SK-N-SH treated with all-trans-retinoic acid at 6 μM for 48 hours (cell line): ENCODE data around the gene ECHS1.
"Not testable (repeated sequence)": the region's sequence is repeated elsewhere in the genome, so short reads cannot be mapped to it uniquely, and the experiment has no call there.

Source experiments
- ATAC-seq: fragments of 200-7000 bp; cut with Tn5 transposase; 3 replicates; pipeline ENCODE4 v1.9.1; 2020; ENCODE audit warnings: mild to moderate bottlenecking, moderate library complexity
- ARNTL ChIP-seq: fragments of 450-650 bp; formaldehyde crosslinking; IDR thresholded peaks from 2 replicates; pipeline ENCODE4 v1.5.0; 2020; ENCODE audit warnings: low read depth, mild to moderate bottlenecking, moderate library complexity, borderline replicate concordance
- BACH2 ChIP-seq: fragments of 250-450 bp; sonication (Bioruptor Pico); IDR thresholded peaks from 2 replicates; pipeline ENCODE4 v1.9.0; 2021; ENCODE audit warnings: mild to moderate bottlenecking, borderline replicate concordance
- CSDC2 ChIP-seq: fragments of 250-450 bp; sonication (Bioruptor Pico); IDR thresholded peaks from 2 replicates; pipeline ENCODE4 v1.5.0; 2020; ENCODE audit warnings: mild to moderate bottlenecking, moderate library complexity
- ESRRG ChIP-seq: fragments of 250-450 bp; sonication (Bioruptor Pico); IDR thresholded peaks from 2 replicates; pipeline ENCODE4 v1.6.1; 2021; ENCODE audit warnings: mild to moderate bottlenecking
- GLIS3 ChIP-seq: fragments of 250-450 bp; sonication (Bioruptor Pico); IDR thresholded peaks from 2 replicates; pipeline ENCODE4 v1.5.0; 2020; ENCODE audit warnings: mild to moderate bottlenecking, moderate library complexity
- ISL1 ChIP-seq: fragments of 250-450 bp; sonication (Bioruptor Pico); IDR thresholded peaks from 2 replicates; pipeline ENCODE4 v2.1.2; 2022; ENCODE audit warnings: mild to moderate bottlenecking, moderate library complexity
- OSR1 ChIP-seq: fragments of 250-450 bp; sonication (Bioruptor Pico); IDR thresholded peaks from 2 replicates; pipeline ENCODE4 v1.8.0; 2022; ENCODE audit warnings: moderate library complexity, mild to moderate bottlenecking, inconsistent platforms
- PPARA ChIP-seq: fragments of 250-450 bp; sonication (Bioruptor Pico); IDR thresholded peaks from 2 replicates; pipeline ENCODE4 v1.5.0; 2020; ENCODE audit warnings: mild to moderate bottlenecking, borderline replicate concordance
- RARB ChIP-seq: fragments of 250-450 bp; sonication (Bioruptor Pico); IDR thresholded peaks from 2 replicates; pipeline ENCODE4 v1.8.0; 2021; ENCODE audit warnings: mild to moderate bottlenecking, moderate library complexity
- SNAI2 ChIP-seq: fragments of 250-450 bp; sonication (Bioruptor Pico); IDR thresholded peaks from 2 replicates; pipeline ENCODE4 v1.5.0; 2020; ENCODE audit warnings: mild to moderate bottlenecking, moderate library complexity
- TCF4 ChIP-seq: fragments of 250-450 bp; sonication (Bioruptor Pico); IDR thresholded peaks from 2 replicates; pipeline ENCODE4 v1.8.0; 2021; ENCODE audit warnings: mild to moderate bottlenecking, moderate library complexity, borderline replicate concordance
- TOX ChIP-seq: fragments of 250-450 bp; sonication (Bioruptor Pico); IDR thresholded peaks from 2 replicates; pipeline ENCODE4 v1.8.0; 2021; ENCODE audit warnings: mild to moderate bottlenecking, moderate library complexity, borderline replicate concordance
- ZC3H10 ChIP-seq: fragments of 250-450 bp; sonication (Bioruptor Pico); IDR thresholded peaks from 2 replicates; pipeline ENCODE4 v1.5.1; 2021; ENCODE audit warnings: mild to moderate bottlenecking, moderate library complexity
- ZFP3 ChIP-seq: fragments of 250-450 bp; sonication (Bioruptor Pico); IDR thresholded peaks from 2 replicates; pipeline ENCODE4 v1.5.0; 2020; ENCODE audit warnings: mild to moderate bottlenecking, moderate library complexity
- ZFP30 ChIP-seq: fragments of 450-650 bp; formaldehyde crosslinking; IDR thresholded peaks from 2 replicates; pipeline ENCODE4 v1.5.0; 2022; ENCODE audit warnings: mild to moderate bottlenecking, moderate library complexity
- ZNF565 ChIP-seq: fragments of 450-650 bp; formaldehyde crosslinking; conservative IDR thresholded peaks from 2 replicates; pipeline ENCODE4 v1.5.0; 2020; ENCODE audit warnings: low read depth, mild to moderate bottlenecking, moderate library complexity
- ZNF70 ChIP-seq: fragments of 450-650 bp; formaldehyde crosslinking; IDR thresholded peaks from 2 replicates; pipeline ENCODE4 v1.5.0; 2020; ENCODE audit warnings: mild to moderate bottlenecking, moderate library complexity
- ZNF8 ChIP-seq: fragments of 450-650 bp; formaldehyde crosslinking; IDR thresholded peaks from 2 replicates; pipeline ENCODE4 v1.5.0; 2020; ENCODE audit warnings: mild to moderate bottlenecking, moderate library complexity
- TF ChIP-seq, protein P1 (sequence below): fragments of 250-450 bp; sonication (Bioruptor Pico); IDR thresholded peaks from 2 replicates; pipeline ENCODE4 v1.5.0; 2020; ENCODE audit warnings: mild to moderate bottlenecking, moderate library complexity
- TF ChIP-seq, protein P2 (sequence below): fragments of 250-450 bp; sonication (Bioruptor Pico); IDR thresholded peaks from 2 replicates; pipeline ENCODE4 v1.5.1; 2020; ENCODE audit warnings: low read depth, mild to moderate bottlenecking, moderate library complexity
- TF ChIP-seq, protein P3 (sequence below): fragments of 250-450 bp; sonication (Bioruptor Pico); IDR thresholded peaks from 2 replicates; pipeline ENCODE4 v1.8.0; 2021; ENCODE audit warnings: low read depth, mild to moderate bottlenecking, moderate library complexity, borderline replicate concordance

Gene ECHS1

DNA sequence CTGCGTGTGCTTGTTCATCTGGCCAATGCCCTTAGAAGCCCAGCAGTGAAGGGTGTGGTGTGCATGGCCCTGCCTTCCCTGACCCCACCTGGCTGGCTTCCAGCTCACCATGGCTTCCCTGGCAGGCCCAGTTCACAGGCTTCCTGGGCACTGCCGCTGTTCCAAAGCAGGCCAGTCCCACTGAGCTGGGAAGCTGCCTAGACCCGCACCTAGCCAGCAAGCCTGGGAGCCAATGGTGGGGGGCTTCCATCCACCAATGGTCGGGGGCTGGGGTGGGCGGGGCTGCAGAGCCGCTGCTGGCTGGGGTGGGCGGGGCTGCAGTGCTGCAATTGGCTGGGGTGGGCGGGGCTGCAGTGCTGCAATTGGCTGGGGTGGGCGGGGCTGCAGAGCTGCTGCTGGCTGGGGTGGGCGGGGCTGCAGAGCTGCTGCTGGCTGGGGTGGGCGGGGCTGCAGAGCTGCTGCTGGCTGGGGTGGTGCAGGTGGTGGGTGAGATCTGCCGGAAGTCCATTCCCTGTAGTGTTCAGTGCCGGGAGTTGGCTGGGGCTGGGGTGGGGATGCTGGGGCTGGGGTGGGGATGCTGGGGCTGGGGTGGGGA is 48.9 kb downstream of the ECHS1 start (continued):
- TF ChIP-seq, protein P1, sequence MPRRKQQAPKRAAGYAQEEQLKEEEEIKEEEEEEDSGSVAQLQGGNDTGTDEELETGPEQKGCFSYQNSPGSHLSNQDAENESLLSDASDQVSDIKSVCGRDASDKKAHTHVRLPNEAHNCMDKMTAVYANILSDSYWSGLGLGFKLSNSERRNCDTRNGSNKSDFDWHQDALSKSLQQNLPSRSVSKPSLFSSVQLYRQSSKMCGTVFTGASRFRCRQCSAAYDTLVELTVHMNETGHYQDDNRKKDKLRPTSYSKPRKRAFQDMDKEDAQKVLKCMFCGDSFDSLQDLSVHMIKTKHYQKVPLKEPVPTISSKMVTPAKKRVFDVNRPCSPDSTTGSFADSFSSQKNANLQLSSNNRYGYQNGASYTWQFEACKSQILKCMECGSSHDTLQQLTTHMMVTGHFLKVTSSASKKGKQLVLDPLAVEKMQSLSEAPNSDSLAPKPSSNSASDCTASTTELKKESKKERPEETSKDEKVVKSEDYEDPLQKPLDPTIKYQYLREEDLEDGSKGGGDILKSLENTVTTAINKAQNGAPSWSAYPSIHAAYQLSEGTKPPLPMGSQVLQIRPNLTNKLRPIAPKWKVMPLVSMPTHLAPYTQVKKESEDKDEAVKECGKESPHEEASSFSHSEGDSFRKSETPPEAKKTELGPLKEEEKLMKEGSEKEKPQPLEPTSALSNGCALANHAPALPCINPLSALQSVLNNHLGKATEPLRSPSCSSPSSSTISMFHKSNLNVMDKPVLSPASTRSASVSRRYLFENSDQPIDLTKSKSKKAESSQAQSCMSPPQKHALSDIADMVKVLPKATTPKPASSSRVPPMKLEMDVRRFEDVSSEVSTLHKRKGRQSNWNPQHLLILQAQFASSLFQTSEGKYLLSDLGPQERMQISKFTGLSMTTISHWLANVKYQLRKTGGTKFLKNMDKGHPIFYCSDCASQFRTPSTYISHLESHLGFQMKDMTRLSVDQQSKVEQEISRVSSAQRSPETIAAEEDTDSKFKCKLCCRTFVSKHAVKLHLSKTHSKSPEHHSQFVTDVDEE: no peak
- TF ChIP-seq, protein P2, sequence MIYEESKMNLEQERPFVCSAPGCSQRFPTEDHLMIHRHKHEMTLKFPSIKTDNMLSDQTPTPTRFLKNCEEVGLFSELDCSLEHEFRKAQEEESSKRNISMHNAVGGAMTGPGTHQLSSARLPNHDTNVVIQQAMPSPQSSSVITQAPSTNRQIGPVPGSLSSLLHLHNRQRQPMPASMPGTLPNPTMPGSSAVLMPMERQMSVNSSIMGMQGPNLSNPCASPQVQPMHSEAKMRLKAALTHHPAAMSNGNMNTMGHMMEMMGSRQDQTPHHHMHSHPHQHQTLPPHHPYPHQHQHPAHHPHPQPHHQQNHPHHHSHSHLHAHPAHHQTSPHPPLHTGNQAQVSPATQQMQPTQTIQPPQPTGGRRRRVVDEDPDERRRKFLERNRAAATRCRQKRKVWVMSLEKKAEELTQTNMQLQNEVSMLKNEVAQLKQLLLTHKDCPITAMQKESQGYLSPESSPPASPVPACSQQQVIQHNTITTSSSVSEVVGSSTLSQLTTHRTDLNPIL (CRISPR knock-in tag): no peak

DNA sequence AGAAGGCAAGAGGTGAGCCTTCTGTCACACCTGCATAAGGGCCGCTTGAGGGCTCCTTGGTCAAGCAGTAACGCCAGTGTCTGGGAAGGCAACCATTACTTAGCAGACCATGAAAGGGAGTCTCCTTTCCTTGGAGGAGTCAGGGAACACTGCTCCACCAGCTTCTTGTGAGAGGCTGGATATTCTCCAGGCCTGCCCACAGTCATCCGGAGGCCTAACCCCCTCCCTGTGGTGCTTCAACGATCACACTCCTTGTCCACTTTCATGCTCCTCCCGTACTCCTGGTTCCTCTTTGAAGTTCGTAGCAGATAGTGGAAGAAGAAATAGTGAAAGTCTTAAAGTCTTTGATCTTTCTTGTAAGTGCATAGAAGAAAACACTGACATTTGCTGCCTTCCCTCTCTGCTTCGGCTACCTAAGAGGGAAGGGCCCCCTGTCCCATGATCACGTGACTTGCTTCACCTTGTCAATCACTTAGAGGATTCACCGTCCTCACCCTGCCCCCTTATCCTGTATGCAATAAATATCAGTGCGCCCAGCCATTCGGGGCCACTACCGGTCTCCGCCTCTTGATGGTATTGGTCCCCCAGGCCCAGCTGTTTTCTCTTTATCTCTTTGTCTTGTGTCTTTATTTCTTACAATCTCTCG is 51.0 kb downstream of the ECHS1 start:
- not testable (repeated sequence) for ATAC-seq

DNA sequence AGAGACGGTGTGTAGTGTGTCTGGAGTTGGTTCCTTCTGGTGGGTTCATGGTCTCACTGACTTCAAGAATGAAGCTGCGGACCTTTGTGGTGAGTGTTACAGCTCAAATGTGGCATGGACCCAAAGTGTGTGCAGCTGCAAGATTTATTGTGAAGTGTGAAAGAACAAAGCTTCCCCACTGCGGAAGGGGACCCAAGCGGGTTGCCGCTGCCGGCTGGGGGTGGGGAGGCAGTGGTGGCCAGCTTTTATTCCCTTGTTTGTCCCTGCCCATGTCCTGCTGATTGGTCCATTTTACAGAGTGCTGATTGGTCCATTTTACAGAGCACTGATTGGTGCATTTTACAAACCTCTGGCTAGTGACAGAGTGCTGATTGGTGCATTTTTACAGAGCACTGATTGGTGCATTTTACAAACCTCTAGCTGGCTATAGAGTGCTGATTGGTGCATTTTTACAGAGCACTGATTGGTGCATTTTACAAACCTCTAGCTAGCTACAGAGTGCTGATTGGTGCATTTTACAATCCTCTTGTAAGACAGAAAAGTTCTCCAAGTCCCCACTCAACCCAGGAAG is 52.2 kb downstream of the ECHS1 start:
- not testable (repeated sequence) for ATAC-seq

DNA sequence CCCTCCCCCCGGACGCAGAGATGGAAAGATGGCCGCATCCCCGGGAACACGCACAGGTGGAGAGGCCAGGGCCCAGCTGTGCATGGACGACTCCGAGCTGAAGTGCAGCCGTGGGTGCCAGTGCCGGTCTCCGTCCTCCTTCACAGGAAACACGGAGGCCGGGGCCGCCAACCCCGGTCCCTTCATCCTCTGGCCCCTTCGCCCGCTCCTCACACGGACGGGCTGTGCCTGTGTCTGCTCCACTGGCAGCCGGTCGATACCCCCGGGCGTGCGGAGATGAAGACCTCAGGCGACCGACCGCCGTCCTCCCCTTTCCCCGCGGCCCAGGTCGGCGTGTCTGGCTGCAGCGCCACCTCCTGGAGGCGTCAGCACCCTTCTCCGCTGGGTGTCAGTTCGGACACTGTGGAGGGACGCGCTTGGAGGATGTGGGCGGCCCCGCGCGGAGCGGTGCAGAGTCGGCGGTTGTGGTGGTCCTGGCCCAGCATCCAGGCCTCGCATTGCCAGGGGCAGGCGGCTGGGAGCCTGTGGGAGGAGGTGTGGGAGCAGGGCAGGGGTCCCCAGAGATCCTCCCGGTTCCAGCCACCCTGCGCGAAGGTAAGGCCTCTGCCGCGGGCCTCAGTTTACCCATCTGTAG is 54.5 kb downstream of the ECHS1 start:
- ATAC-seq: peak; percentile 98

DNA sequence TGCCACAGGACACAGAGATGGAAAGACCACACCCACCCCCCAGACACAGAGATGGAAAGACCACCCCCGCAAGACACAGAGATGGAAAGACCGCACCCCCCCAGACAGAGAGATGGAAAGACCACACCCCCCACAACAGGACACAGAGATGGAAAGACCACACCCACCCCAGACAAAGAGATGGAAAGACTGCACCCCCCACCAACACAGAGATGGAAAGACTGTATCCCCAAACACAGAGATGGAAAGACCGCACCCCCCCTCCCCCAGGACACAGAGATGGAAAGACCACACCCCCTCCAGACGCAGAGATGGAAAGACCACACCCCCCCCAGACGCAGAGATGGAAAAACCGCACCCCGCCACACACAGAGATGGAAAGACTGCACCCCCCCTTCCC is 56.4 kb downstream of the ECHS1 start:
- no peak for ATAC-seq
- TF ChIP-seq TCF4 (CRISPR knock-in tag) (no peak), ARNTL (CRISPR knock-in tag) (no peak), OSR1 (CRISPR knock-in tag) (no peak), CSDC2 (no peak), ZFP30 (CRISPR knock-in tag) (no peak), SNAI2 (CRISPR knock-in tag) (no peak), BACH2 (CRISPR knock-in tag) (no peak), ZC3H10 (CRISPR knock-in tag) (no peak), ZFP3 (CRISPR knock-in tag) (no peak)

More for the DNA sequence above, 54.5 kb downstream of the ECHS1 start:
- TF ChIP-seq, protein P3, sequence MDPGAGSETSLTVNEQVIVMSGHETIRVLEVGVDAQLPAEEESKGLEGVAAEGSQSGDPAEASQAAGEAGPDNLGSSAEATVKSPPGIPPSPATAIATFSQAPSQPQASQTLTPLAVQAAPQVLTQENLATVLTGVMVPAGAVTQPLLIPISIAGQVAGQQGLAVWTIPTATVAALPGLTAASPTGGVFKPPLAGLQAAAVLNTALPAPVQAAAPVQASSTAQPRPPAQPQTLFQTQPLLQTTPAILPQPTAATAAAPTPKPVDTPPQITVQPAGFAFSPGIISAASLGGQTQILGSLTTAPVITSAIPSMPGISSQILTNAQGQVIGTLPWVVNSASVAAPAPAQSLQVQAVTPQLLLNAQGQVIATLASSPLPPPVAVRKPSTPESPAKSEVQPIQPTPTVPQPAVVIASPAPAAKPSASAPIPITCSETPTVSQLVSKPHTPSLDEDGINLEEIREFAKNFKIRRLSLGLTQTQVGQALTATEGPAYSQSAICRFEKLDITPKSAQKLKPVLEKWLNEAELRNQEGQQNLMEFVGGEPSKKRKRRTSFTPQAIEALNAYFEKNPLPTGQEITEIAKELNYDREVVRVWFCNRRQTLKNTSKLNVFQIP (CRISPR knock-in tag): no peak
- TF ChIP-seq ZNF70 (CRISPR knock-in tag): peak; percentile 19; the same call in 1 of the 2 replicates

DNA sequence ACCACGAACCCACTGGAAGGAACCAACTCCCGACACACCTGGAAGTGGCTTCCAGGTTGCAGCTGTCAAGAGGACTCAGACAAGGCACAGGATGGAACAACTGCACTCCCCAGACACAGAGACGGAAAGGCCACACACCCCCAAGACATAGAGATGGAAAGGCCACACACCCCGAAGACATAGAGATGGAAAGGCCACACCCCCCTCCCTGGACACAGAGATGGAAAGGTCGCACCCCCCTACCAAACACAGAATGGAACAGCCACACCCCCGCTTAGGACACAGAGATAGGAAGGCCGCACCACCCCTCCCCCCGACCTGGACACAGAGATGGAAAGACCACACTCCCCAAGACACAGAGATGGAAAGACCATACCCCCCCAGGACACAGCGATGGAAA is 56.9 kb downstream of the ECHS1 start:
- ATAC-seq: no peak
- no peak for TF ChIP-seq ISL1 (CRISPR knock-in tag)
- TF ChIP-seq ESRRG (CRISPR knock-in tag): no peak
- TF ChIP-seq OSR1 (CRISPR knock-in tag): no peak
- TF ChIP-seq, protein P2 (CRISPR knock-in tag): no peak
- no peak for TF ChIP-seq ZNF565 (CRISPR knock-in tag)
- TF ChIP-seq BACH2 (CRISPR knock-in tag): no peak
- TF ChIP-seq TOX (CRISPR knock-in tag): no peak
- no peak for TF ChIP-seq PPARA (CRISPR knock-in tag)
- no peak for TF ChIP-seq RARB
- no peak for TF ChIP-seq CSDC2
- TF ChIP-seq ZC3H10 (CRISPR knock-in tag): no peak
- TF ChIP-seq SNAI2 (CRISPR knock-in tag): no peak
- TF ChIP-seq, protein P3 (CRISPR knock-in tag): no peak
- TF ChIP-seq GLIS3 (CRISPR knock-in tag): no peak
- no peak for TF ChIP-seq ZFP30 (CRISPR knock-in tag)
- no peak for TF ChIP-seq ZNF8 (CRISPR knock-in tag)
- TF ChIP-seq ZFP3 (CRISPR knock-in tag): no peak
- no peak for TF ChIP-seq TCF4 (CRISPR knock-in tag)
